Panc1 (cell line): ENCODE data around the gene RAPGEF5. TPM values are rescaled to one million over a fixed set of nuclear protein-coding genes. Genes with fewer than 3 reads are reported as not detected.

Experiments
- ATAC-seq: fragments of 200-7000 bp; cut with Tn5 transposase; 2 replicates; pipeline ENCODE4 v1.9.1; 2020; ENCODE audit warnings: mild to moderate bottlenecking, moderate library complexity
- BruUV-seq: library from RNA; stranded (reverse); fragments of 400-500 nt; replicated peaks from 2 replicates; lab custom pipeline; 2021; lab: Mats Ljungman, UMichigan
- CTCF ChIA-PET: fragments of 300-600 bp; sonication (Branson Sonifier 250); formaldehyde crosslinking; loops from one replicate; lab custom pipeline; 2022; ENCODE audit warnings: antibody characterized with exemption; lab: Charles Lee
- POLR2A ChIA-PET: fragments of 300-600 bp; sonication (Branson Sonifier 250); formaldehyde crosslinking; loops from one replicate; lab custom pipeline; 2022; ENCODE audit warnings: antibody characterized with exemption; lab: Charles Lee
- DNase-seq: peaks from one replicate; pipeline ENCODE4 v3.0.0-alpha.2; 2010; ENCODE audit warnings: low read depth, low spot score
- H3K27ac ChIP-seq: 2 replicates; pipeline ENCODE4 v1.5.1; 2011; ENCODE audit warnings: mild to moderate bottlenecking, low read length, inconsistent platforms
- H3K27me3 ChIP-seq: fragments of 200-500 bp; sonication (Bioruptor generic); 2 replicates; pipeline ENCODE4 v1.6.0; 2014; ENCODE audit warnings: low read length, inconsistent platforms; ENCODE audit not compliant: control insufficient read depth, insufficient read depth
- H3K36me3 ChIP-seq: fragments of 200-500 bp; sonication (Bioruptor generic); 2 replicates; pipeline ENCODE4 v1.5.1; 2014; ENCODE audit warnings: inconsistent platforms, mild to moderate bottlenecking, low read length, moderate library complexity; ENCODE audit not compliant: control insufficient read depth, insufficient read depth
- H3K4me1 ChIP-seq: 2 replicates; pipeline ENCODE4 v1.5.1; 2011; ENCODE audit warnings: inconsistent platforms, mild to moderate bottlenecking, low read length, moderate library complexity; ENCODE audit not compliant: control insufficient read depth, insufficient read depth
- H3K4me3 ChIP-seq, 2 experiments: 2 replicates each; pipeline ENCODE4 v1.5.1; 2011 to 2012; ENCODE audit warnings: low read depth in 2 of 2, low read length in 2 of 2, mild to moderate bottlenecking in 2 of 2, inconsistent platforms in 1 of 2, moderate library complexity in 1 of 2
- H3K9me3 ChIP-seq: fragments of 200-500 bp; sonication (Bioruptor generic); 2 replicates; pipeline ENCODE4 v1.5.1; 2014; ENCODE audit warnings: low read depth, mild to moderate bottlenecking, inconsistent platforms, low read length, moderate library complexity; ENCODE audit not compliant: control insufficient read depth, insufficient read depth
- CTCF ChIP-seq: fragments of 450-650 bp; IDR thresholded peaks from 2 replicates; pipeline ENCODE4 v1.5.1; 2017; ENCODE audit warnings: mild to moderate bottlenecking
- POLR2AphosphoS5 ChIP-seq: IDR thresholded peaks from 2 replicates; pipeline ENCODE4 v1.6.1; 2012; ENCODE audit warnings: mild to moderate bottlenecking, low read depth, low read length, moderate library complexity
- REST ChIP-seq, 2 experiments: IDR thresholded peaks; 2 replicates each; pipeline ENCODE4 v1.6.1; 2011 to 2012; ENCODE audit warnings: low read depth in 2 of 2, control low read depth in 1 of 2, low read length in 1 of 2, mild to moderate bottlenecking in 1 of 2, moderate library complexity in 1 of 2; ENCODE audit not compliant: insufficient read depth in 1 of 2
- SIN3A ChIP-seq: IDR thresholded peaks from 2 replicates; pipeline ENCODE4 v1.6.1; 2012; ENCODE audit warnings: low read depth, mild to moderate bottlenecking, low read length, moderate library complexity, borderline replicate concordance; ENCODE audit not compliant: insufficient read depth
- TCF7L2 ChIP-seq: IDR thresholded peaks from 2 replicates; pipeline ENCODE4 v1.6.1; 2011; ENCODE audit warnings: mild to moderate bottlenecking, low read depth, low read length, inconsistent platforms
- in situ Hi-C: cut with HindIII; loops from 2 replicates; pipeline ENCODE4 v1.10.0; 2016; ENCODE audit warnings: low sequenced_read_pairs, low pct_unique_long_range_greater_than_20kb
- intact Hi-C: fragments of 100-400 bp; cut with micrococcal nuclease; formaldehyde crosslinking; loops from one replicate; pipeline ENCODE4 v1.10.0; 2022; ENCODE audit not compliant: unreplicated experiment
- total RNA-seq: library from RNA; stranded (reverse); gene quantifications from one replicate; pipeline ENCODE4 v1.2.1, GENCODE V29; 2021; ENCODE audit not compliant: unreplicated experiment

Gene RAPGEF5
- total RNA-seq, 1 experiment from 2014 or later, result 1.4 TPM

GRCh38 chr7:22326181-22326580 is 30.8 kb downstream of the RAPGEF5 start:
- H3K9me3 ChIP-seq, result no peaks in the 10 kb centered on the region
- CTCF ChIA-PET, result no interaction called here
- in situ Hi-C loops, result no loop called here
- TF ChIP-seq CTCF, result no peak
- no peak for TF ChIP-seq REST (IDR thresholded peaks at IDR 0.05; ENCODE audit: insufficient read depth in 1 of 2, low read depth in 2 of 2, low read length in 1 of 2)
- no peak for TF ChIP-seq TCF7L2
- no peak for TF ChIP-seq SIN3A
- no peak for TF ChIP-seq POLR2AphosphoS5
- H3K4me3 ChIP-seq, result no peak overlapping the region
- BruUV-seq, result no TSS peak
- no peak overlapping the region for H3K27ac ChIP-seq
- H3K27me3 ChIP-seq, result peaks cover 6% of the 10 kb centered on the region
- no peaks in the 10 kb centered on the region for H3K4me1 ChIP-seq
- DNase-seq (no peak), ATAC-seq (no peak)
- H3K36me3 ChIP-seq, result no peaks in the 10 kb centered on the region
- POLR2A ChIA-PET, result no interaction called here
- intact Hi-C loops, result no loop called here

GRCh38 chr7:22325671-22326070 is 31.3 kb downstream of the RAPGEF5 start:
- Histone ChIP-seq H3K4me3 (no peak overlapping the region), H3K36me3 (no peaks in the 10 kb centered on the region), H3K9me3 (no peaks in the 10 kb centered on the region), H3K27me3 (peaks cover 6% of the 10 kb centered on the region), H3K27ac (no peak overlapping the region), H3K4me1 (no peaks in the 10 kb centered on the region)
- intact Hi-C loops, result no loop called here
- POLR2A ChIA-PET, result no interaction called here
- ATAC-seq, result no peak
- no peak for DNase-seq
- TF ChIP-seq CTCF (no peak), REST (IDR thresholded peaks at IDR 0.05; ENCODE audit: insufficient read depth in 1 of 2, low read depth in 2 of 2, low read length in 1 of 2) (no peak), POLR2AphosphoS5 (no peak), SIN3A (no peak), TCF7L2 (no peak)
- in situ Hi-C loops, result no loop called here
- no TSS peak for BruUV-seq
- CTCF ChIA-PET, result no interaction called here
